Spleen (tissue), 7 donors: ENCODE data around the gene SYNGR2.
A peak's percentile ranks its signal among the peaks of the same experiment; 100 is the strongest.

ENCODE experiments used
- POLR2A ChIP-seq, 3 donors: fragments of 450-650 bp; IDR thresholded peaks; one replicate each; pipeline ENCODE4 v1.5.1; 2017; ENCODE audit warnings: antibody characterized with exemption in 3 of 3, mild to moderate bottlenecking in 1 of 3
- POLR2AphosphoS5 ChIP-seq, 3 donors: sonication (generic); formaldehyde crosslinking; IDR thresholded peaks; one replicate each; pipeline ENCODE4 v1.5.1; 2017; ENCODE audit warnings: antibody characterized with exemption in 3 of 3
- TF ChIP-seq, protein P1 (sequence below), 11 experiments: fragments of 200-600 bp in 7 of 11; fragments of 450-650 bp in 4 of 11; sonication (generic) in 4 of 11; IDR thresholded peaks in 8 of 11; conservative IDR thresholded peaks in 3 of 11; 1 replicate in 7 of 11; 2 replicates in 4 of 11; pipeline versions ENCODE4 v1.4.0 to v1.8.0; 2016 to 2021; ENCODE audit warnings: antibody characterized with exemption in 11 of 11, inconsistent platforms in 4 of 11, mild to moderate bottlenecking in 1 of 11
- donor health status: DM: no; HTN: no; CAD: no; lungs with moderate emphysema.
- donor health status: DM: no; HTN: no; CAD: no.
- donor health status: DM: no; HTN: no; CAD: no.

GRCh38 chr17:78142119-78142861 lies 26.1 kb upstream of the SYNGR2 start:
- no peak for TF ChIP-seq POLR2A (IDR thresholded peaks at IDR 0.05)
- TF ChIP-seq, protein P1, sequence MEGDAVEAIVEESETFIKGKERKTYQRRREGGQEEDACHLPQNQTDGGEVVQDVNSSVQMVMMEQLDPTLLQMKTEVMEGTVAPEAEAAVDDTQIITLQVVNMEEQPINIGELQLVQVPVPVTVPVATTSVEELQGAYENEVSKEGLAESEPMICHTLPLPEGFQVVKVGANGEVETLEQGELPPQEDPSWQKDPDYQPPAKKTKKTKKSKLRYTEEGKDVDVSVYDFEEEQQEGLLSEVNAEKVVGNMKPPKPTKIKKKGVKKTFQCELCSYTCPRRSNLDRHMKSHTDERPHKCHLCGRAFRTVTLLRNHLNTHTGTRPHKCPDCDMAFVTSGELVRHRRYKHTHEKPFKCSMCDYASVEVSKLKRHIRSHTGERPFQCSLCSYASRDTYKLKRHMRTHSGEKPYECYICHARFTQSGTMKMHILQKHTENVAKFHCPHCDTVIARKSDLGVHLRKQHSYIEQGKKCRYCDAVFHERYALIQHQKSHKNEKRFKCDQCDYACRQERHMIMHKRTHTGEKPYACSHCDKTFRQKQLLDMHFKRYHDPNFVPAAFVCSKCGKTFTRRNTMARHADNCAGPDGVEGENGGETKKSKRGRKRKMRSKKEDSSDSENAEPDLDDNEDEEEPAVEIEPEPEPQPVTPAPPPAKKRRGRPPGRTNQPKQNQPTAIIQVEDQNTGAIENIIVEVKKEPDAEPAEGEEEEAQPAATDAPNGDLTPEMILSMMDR (IDR thresholded peaks at IDR 0.05 in 8 of 11, conservative IDR thresholded peaks at IDR 0.05 in 3 of 11), result no peak
- peak in 1 of 3 donors; percentile 48 for TF ChIP-seq POLR2AphosphoS5 (IDR thresholded peaks at IDR 0.05)
